MM.1S (cell line): ENCODE results near the gene CFAP298.
"Not testable (repeated sequence)": the region's sequence is repeated elsewhere in the genome, so short reads cannot be mapped to it uniquely, and the experiment has no call there.

ENCODE experiments used
- EZH2 ChIP-seq: fragments of 300-600 bp; sonication (generic); optimal IDR thresholded peaks from 2 replicates; pipeline ENCODE3; 2017; ENCODE audit warnings: low read depth, mild to moderate bottlenecking, antibody characterized with exemption, low read length, mixed read lengths
- TF ChIP-seq, protein P1 (sequence below): fragments of 300-600 bp; sonication (generic); IDR thresholded peaks from 2 replicates; pipeline ENCODE4 v1.5.1; 2016; ENCODE audit warnings: antibody characterized with exemption, low read length, mixed read lengths

DNA sequence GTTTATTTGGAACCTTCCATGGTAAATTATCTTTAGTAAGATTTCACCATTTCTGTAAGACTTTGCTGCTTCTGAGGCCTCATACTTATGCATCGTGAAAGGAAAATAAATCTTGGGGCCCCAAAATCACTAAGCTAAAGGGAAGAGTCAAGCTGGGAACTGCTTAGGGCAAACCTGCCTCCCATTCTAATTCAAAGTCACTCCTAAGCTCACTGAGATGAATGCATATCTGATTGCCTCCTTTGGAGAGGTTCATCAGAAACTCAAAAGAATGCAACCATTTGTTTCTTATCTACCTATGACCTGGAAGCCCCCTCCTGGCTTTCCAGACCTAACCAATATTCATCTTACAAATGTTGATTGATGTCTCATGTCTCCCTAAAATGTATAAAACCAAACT lies 50.7 kb downstream of the CFAP298 start:
- TF ChIP-seq, protein P1, sequence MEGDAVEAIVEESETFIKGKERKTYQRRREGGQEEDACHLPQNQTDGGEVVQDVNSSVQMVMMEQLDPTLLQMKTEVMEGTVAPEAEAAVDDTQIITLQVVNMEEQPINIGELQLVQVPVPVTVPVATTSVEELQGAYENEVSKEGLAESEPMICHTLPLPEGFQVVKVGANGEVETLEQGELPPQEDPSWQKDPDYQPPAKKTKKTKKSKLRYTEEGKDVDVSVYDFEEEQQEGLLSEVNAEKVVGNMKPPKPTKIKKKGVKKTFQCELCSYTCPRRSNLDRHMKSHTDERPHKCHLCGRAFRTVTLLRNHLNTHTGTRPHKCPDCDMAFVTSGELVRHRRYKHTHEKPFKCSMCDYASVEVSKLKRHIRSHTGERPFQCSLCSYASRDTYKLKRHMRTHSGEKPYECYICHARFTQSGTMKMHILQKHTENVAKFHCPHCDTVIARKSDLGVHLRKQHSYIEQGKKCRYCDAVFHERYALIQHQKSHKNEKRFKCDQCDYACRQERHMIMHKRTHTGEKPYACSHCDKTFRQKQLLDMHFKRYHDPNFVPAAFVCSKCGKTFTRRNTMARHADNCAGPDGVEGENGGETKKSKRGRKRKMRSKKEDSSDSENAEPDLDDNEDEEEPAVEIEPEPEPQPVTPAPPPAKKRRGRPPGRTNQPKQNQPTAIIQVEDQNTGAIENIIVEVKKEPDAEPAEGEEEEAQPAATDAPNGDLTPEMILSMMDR, result not testable (repeated sequence)
- not testable (repeated sequence) for TF ChIP-seq EZH2
